ENCODE measurements around the gene CYSTM1.
"Not testable (repeated sequence)": the region's sequence is repeated elsewhere in the genome, so short reads cannot be mapped to it uniquely, and the experiment has no call there.

The CYSTM1 gene

GRCh38 chr5:140150201-140150600, 24.8 kb upstream of the CYSTM1 start:
- DNase-seq (ENCODE audit: low read depth in 2 of 2) = no peak

- no peak for DNase-seq (ENCODE audit: low read depth in 2 of 2)
Measured at GRCh38 chr5:140151144-140152021, 23.6 kb upstream of the CYSTM1 start.

- no peak for DNase-seq (ENCODE audit: low read depth in 2 of 2)
Measured at GRCh38 chr5:140152022-140152999, 22.7 kb upstream of the CYSTM1 start.

DNA sequence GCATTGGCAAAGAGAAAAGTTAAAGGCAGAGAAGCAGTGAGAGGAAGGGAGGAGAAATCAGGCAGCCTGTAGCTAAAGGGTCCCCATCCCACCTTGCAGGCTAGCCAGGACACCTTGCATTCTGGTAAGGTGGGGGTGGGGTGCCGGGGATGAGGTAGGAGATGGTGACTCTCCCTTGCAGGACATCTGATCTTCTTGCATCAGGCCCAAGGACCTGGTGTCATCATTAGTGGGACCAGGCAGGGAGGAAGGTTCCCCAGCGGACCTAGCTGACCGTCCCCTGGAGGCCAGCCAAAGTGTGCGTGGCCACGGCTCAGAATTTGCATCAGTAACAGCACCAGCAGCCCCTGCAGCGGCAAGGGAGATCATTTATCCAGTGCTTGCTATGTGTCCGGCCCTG, 21.7 kb upstream of the CYSTM1 start:
- DNase-seq (ENCODE audit: low read depth in 2 of 2) = no peak

- no peak for DNase-seq (ENCODE audit: low read depth in 2 of 2)
Measured at GRCh38 chr5:140153905-140154304, 21.1 kb upstream of the CYSTM1 start.

GRCh38 chr5:140154710-140155381, 20.1 kb upstream of the CYSTM1 start:
- not testable (repeated sequence) for DNase-seq (ENCODE audit: low read depth in 2 of 2)

- peak; percentile 67 to 77 for DNase-seq (ENCODE audit: low read depth in 2 of 2)
Measured at GRCh38 chr5:140157032-140157781, 17.8 kb upstream of the CYSTM1 start.

DNA sequence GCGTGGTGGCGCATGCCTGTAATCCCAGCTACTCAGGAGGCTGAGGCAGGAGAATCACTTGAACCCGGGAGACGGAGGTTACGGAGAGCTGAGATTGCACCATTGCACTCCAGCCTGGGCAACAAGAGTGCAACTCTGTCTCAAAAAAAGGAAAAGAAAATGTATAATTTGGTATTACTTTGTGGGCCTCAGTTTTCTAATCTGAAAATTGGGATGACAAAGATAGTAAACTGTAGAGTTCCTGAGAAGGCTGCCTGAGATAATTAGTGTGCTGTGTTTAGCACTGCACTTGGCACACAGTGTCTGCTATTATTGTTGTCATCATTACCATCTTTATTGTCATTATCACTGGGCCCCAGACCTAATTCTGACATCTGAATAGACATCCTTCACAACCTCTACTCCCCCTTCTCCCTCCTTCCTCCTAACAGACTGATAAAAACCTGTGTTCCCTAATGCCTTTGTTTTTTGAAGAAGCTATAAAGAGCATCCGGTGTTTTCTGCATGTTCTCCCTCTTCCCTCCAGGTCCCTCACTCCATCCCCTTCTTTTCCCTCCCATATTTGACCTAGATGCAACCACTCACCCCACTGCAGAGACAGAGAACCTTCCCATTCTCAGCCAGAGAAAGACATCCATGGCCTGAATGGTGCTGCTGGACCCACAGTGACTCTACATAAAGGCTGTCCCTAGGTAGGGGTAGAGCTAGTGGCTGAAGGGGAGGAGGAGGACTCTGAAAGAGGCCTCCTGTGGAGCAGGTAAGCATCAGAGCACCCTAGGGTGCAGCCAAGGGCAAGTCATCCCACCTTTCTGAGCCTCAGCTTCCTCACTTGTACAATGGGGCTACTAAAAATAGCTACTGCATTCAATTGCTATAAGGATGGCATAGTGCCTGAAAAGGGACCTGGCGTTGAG, 15.7 kb upstream of the CYSTM1 start:
- no peak for DNase-seq (ENCODE audit: low read depth in 2 of 2)

DNA sequence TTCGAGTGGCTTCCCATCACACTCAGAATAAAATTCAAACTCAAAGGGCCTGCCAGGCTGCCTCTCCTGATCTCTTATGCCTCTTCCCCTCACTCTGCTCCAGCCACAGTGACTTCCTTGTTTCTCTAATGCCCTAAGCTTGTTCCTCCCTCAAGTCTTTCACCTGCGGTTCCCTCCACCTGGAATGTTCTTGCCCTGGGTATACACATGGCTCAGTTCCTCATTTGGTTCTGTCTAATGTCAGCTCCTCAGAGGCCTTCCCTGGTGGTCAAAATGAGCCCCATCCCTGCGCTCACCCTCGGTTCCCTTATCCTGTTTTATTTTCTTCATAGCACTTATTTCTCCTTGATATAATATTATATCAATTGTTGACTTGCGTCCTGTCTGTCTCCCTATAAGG, 12.7 kb upstream of the CYSTM1 start:
- DNase-seq (ENCODE audit: low read depth in 2 of 2) = no peak

DNA sequence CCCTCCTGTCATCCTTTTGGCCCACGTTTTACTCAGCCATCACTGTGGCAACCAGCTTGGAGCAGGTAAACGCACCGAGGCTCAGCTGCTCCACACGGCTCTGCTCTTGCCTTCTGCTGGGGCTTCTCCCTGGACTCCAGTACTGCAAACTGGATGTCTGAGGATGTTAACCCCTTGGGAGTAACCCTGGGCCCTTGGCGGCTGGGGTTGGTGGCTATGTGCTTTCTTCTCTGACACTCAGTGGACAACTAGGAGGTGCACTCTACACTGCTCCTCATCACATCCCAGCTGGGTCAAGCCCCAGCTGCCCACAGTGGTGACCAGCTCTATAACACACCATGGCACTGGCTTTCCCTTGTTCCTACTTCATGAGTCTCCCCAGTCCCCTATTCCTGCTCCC, 12.2 kb upstream of the CYSTM1 start:
- no peak for DNase-seq (ENCODE audit: low read depth in 2 of 2)

GRCh38 chr5:140165101-140165922, 9.7 kb upstream of the CYSTM1 start:
- DNase-seq (ENCODE audit: low read depth in 2 of 2) = no peak

- DNase-seq (ENCODE audit: low read depth in 2 of 2) = no peak
Measured at GRCh38 chr5:140165923-140166270, 9.1 kb upstream of the CYSTM1 start.

- DNase-seq (ENCODE audit: low read depth in 2 of 2) = no peak
Measured at GRCh38 chr5:140166911-140167310, 8.1 kb upstream of the CYSTM1 start.

- DNase-seq (ENCODE audit: low read depth in 2 of 2) = no peak
Measured at GRCh38 chr5:140168371-140168770, 6.6 kb upstream of the CYSTM1 start.

- DNase-seq (ENCODE audit: low read depth in 2 of 2) = no peak
Measured at GRCh38 chr5:140169410-140169809, 5.6 kb upstream of the CYSTM1 start.

DNA sequence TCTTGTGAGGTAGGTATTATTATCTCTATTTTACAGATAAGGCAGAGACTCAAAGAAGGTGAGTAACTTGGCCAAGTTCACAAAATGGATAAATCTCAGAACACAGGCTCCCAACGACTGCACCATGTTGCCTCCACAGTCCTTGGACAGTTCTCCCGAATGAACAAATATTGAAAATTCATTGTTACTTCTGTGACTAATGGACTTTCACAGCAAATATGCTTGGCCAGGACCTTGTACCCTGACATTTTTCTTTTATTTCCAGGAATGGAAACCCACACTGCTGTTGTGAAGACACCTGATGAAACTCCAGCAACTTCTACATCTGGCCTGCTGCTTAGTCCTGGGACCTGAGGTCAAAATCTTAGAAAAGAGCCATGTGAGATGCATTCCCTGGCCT, 2.5 kb upstream of the CYSTM1 start:
- no peak for DNase-seq (ENCODE audit: low read depth in 2 of 2)

GRCh38 chr5:140174014-140174413, 974 bp upstream of the CYSTM1 start:
- no peak for DNase-seq (ENCODE audit: low read depth in 2 of 2)

GRCh38 chr5:140175367-140176030, 511 bp downstream of the CYSTM1 start:
- peak; percentile 19 to 33 for DNase-seq (ENCODE audit: low read depth in 2 of 2)

DNA sequence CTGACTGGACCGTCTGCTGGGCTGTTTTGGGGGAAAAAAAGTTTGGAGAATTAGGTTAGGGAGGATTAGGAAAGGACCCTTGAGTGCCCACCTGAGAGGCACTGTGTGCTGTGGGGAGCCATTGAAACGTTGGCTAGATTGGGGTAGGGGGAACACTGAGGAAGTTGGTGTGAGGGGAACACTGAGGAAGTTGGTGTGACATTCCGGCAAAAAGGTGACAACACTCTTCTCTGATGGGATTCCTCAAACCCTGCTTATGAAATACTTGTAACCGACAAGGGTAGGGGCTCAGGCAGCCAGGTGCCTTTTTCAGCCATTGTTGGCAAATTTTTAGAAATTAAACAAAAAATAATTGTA, 1.0 kb downstream of the CYSTM1 start:
- DNase-seq (ENCODE audit: low read depth in 2 of 2) = no peak

Measured in stimulated activated CD8-positive, alpha-beta memory T cell treated with anti-CD3 and anti-CD28 coated beads, Interleukin-2, amount 100 ng/mL, for 1 hour (primary cell).